ENCODE measurements around the gene GAA.

Gene GAA

DNA sequence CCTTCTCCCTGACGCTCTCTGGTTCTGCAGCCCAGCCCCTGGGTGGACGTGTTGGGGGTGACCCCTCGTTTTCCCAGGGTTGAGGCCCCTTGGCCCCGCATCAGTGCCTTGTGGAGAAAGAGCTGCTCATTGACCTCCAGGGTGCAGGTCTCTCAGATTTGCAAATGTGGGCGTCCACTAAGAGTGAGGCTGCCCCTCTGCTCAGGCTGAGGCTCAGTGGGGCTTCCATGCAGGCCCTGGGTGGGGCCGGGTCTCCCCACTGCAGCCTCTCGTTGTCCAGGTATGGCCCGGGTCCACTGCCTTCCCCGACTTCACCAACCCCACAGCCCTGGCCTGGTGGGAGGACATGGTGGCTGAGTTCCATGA is 9.0 kb downstream of the GAA start:
- no peak for TF ChIP-seq EZH2phosphoT487 (conservative IDR thresholded peaks at IDR 0.05; ENCODE audit: low read length)
- TF ChIP-seq, protein P1, sequence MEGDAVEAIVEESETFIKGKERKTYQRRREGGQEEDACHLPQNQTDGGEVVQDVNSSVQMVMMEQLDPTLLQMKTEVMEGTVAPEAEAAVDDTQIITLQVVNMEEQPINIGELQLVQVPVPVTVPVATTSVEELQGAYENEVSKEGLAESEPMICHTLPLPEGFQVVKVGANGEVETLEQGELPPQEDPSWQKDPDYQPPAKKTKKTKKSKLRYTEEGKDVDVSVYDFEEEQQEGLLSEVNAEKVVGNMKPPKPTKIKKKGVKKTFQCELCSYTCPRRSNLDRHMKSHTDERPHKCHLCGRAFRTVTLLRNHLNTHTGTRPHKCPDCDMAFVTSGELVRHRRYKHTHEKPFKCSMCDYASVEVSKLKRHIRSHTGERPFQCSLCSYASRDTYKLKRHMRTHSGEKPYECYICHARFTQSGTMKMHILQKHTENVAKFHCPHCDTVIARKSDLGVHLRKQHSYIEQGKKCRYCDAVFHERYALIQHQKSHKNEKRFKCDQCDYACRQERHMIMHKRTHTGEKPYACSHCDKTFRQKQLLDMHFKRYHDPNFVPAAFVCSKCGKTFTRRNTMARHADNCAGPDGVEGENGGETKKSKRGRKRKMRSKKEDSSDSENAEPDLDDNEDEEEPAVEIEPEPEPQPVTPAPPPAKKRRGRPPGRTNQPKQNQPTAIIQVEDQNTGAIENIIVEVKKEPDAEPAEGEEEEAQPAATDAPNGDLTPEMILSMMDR (IDR thresholded peaks at IDR 0.05; ENCODE audit: insufficient read depth, low read length, poor library complexity, severe bottlenecking), result no peak
- Histone ChIP-seq H3K79me2 (ENCODE audit: insufficient read depth, low read length) (no peaks in the 10 kb centered on the region), H3K9me3 (ENCODE audit: insufficient read depth, low read length) (no peaks in the 10 kb centered on the region), H2AFZ (ENCODE audit: low read depth, low read length, severe bottlenecking) (no peak overlapping the region), H3F3A (ENCODE audit: insufficient read depth) (no peaks in the 10 kb centered on the region), H3K27me3 (ENCODE audit: low read length) (no peaks in the 10 kb centered on the region), H3K4me2 (ENCODE audit: low read depth, low read length, poor library complexity, severe bottlenecking) (no peak overlapping the region), H3K9ac (ENCODE audit: low read length) (no peak overlapping the region), H4K20me1 (ENCODE audit: low read depth, low read length) (no peaks in the 10 kb centered on the region), H3K36me3 (ENCODE audit: low read length) (no peaks in the 10 kb centered on the region), H3K27ac (ENCODE audit: low read depth, low read length) (no peak overlapping the region), H3K4me3 (ENCODE audit: insufficient read depth, low read length, poor library complexity, severe bottlenecking) (no peak overlapping the region), H3K9me2 (replicated peaks; ENCODE audit: insufficient read depth, low read length) (no peaks in the 10 kb centered on the region)

DNA sequence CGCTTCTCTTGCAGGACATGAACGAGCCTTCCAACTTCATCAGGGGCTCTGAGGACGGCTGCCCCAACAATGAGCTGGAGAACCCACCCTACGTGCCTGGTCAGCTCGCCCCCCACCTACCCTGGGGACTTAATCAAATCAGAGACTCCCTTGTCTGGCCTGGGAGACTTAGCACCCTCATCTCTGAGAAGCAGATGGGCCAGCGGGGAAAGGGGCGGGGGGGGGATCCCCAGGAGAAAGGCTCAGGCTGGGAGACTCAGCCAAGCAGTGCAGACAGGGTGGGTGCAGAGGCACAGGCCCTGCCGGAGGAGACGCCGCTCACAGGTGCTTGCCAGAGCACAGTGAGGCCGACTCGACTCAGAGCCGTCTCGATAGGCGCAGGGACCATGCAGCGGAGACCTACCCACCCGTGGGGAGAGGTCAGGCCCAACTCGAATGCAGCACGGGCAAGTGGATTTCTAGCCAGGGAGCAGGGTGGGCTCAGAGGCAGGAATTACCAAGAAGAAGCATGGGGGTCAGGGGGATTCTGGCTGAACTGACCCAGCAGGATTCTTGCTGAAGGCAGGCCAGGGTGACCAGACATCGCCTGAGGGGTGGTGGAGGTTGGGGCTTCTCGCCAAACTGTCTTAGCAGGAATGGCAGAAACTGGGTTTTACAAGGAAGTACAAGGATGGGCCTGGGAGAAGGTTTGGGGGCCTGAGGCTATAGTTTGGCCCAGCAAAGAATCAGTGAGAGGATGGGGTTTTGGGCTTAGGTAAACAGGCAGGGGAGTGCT is 9.7 kb downstream of the GAA start:
- Histone ChIP-seq H3F3A (ENCODE audit: insufficient read depth) (no peaks in the 10 kb centered on the region), H3K9ac (ENCODE audit: low read length) (no peak overlapping the region), H3K27me3 (ENCODE audit: low read length) (no peaks in the 10 kb centered on the region), H3K79me2 (ENCODE audit: insufficient read depth, low read length) (no peaks in the 10 kb centered on the region), H3K9me3 (ENCODE audit: insufficient read depth, low read length) (no peaks in the 10 kb centered on the region), H3K36me3 (ENCODE audit: low read length) (no peaks in the 10 kb centered on the region), H4K20me1 (ENCODE audit: low read depth, low read length) (no peaks in the 10 kb centered on the region), H3K4me2 (ENCODE audit: low read depth, low read length, poor library complexity, severe bottlenecking) (no peak overlapping the region), H2AFZ (ENCODE audit: low read depth, low read length, severe bottlenecking) (no peak overlapping the region), H3K4me3 (ENCODE audit: insufficient read depth, low read length, poor library complexity, severe bottlenecking) (no peak overlapping the region), H3K27ac (ENCODE audit: low read depth, low read length) (no peak overlapping the region), H3K9me2 (replicated peaks; ENCODE audit: insufficient read depth, low read length) (no peaks in the 10 kb centered on the region)
- TF ChIP-seq, protein P1 (IDR thresholded peaks at IDR 0.05; ENCODE audit: insufficient read depth, low read length, poor library complexity, severe bottlenecking), result no peak
- TF ChIP-seq EZH2phosphoT487 (conservative IDR thresholded peaks at IDR 0.05; ENCODE audit: low read length), result no peak

DNA sequence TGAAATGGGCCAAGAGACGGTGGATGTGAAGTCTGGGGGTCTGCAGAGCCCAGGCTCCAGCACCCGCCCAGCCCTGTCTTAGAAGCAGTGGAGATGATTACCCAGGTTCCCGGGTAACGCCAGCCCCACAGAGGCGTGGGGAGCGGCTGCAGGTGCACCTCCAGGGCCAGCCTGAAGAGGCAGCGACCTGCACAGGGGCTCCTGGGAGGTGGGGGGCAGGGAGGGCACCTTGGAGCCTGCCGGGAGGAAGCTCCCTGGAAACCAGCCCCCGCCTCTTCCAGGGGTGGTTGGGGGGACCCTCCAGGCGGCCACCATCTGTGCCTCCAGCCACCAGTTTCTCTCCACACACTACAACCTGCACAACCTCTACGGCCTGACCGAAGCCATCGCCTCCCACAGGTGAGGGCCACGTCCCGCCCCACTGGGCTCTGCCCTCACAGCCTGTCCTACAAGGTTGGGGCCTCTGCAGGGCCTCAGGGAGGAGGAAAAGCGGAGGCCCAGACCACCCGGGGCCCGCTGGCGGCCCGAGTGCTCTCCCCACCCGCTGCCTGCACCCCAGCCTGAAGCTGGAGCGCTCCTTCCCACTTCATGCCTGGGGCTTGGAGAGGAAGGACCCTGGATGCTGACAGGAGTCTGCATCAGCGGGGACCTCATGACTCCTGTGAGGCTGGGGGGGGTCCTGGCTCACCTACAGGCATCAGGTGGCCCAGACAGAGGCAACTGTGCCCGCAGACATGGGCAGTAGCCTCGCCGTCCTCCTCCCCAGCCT is 10.5 kb downstream of the GAA start:
- Histone ChIP-seq H3K4me3 (ENCODE audit: insufficient read depth, low read length, poor library complexity, severe bottlenecking) (no peak overlapping the region), H3K27me3 (ENCODE audit: low read length) (no peaks in the 10 kb centered on the region), H3K9me3 (ENCODE audit: insufficient read depth, low read length) (no peaks in the 10 kb centered on the region), H3K4me2 (ENCODE audit: low read depth, low read length, poor library complexity, severe bottlenecking) (no peak overlapping the region), H3K9me2 (replicated peaks; ENCODE audit: insufficient read depth, low read length) (no peaks in the 10 kb centered on the region), H3K36me3 (ENCODE audit: low read length) (no peaks in the 10 kb centered on the region), H4K20me1 (ENCODE audit: low read depth, low read length) (no peaks in the 10 kb centered on the region), H3K79me2 (ENCODE audit: insufficient read depth, low read length) (no peaks in the 10 kb centered on the region), H3K9ac (ENCODE audit: low read length) (no peak overlapping the region), H3K27ac (ENCODE audit: low read depth, low read length) (no peak overlapping the region), H2AFZ (ENCODE audit: low read depth, low read length, severe bottlenecking) (no peak overlapping the region), H3F3A (ENCODE audit: insufficient read depth) (no peaks in the 10 kb centered on the region)
- TF ChIP-seq, protein P1 (IDR thresholded peaks at IDR 0.05; ENCODE audit: insufficient read depth, low read length, poor library complexity, severe bottlenecking), result no peak
- no peak for TF ChIP-seq EZH2phosphoT487 (conservative IDR thresholded peaks at IDR 0.05; ENCODE audit: low read length)
